T-cell (primary cell): ENCODE results near the gene GALNT6. TPM values are rescaled to one million over a fixed set of nuclear protein-coding genes. Genes with fewer than 3 reads are reported as not detected.
A peak's percentile ranks its signal among the peaks of the same experiment; 100 is the strongest.

Experiments
- ATAC-seq, 4 experiments: fragments of 200-7000 bp in 3 of 4; fragments of 150-1000 bp in 1 of 4; cut with Tn5 transposase; replicated peaks in 1 of 4; 1 replicate in 3 of 4; 2 replicates in 1 of 4; pipeline ENCODE4 v1.10.0; 2021; ENCODE audit warnings: moderate library complexity in 3 of 4, mild to moderate bottlenecking in 2 of 4, moderate number of reproducible peaks in 1 of 4
- CTCF ChIA-PET, 2 donors: fragments of 300-600 bp; sonication (Branson Sonifier 250); formaldehyde crosslinking; loops; one replicate each; lab custom pipeline; 2022; ENCODE audit warnings: antibody characterized with exemption in 2 of 2; lab: Charles Lee
- POLR2A ChIA-PET, 2 donors: fragments of 300-600 bp; sonication (Branson Sonifier 250); formaldehyde crosslinking; loops; one replicate each; lab custom pipeline; 2022; ENCODE audit warnings: antibody characterized with exemption in 2 of 2; lab: Charles Lee
- DNase-seq, 35 experiments: peaks; one replicate each; pipeline versions ENCODE4 v3.0.0 to v3.0.0-alpha.2; 2013 to 2023
- H3K27ac ChIP-seq: one replicate; pipeline ENCODE4 v1.5.1; 2013; ENCODE audit warnings: low read length
- H3K27me3 ChIP-seq, 2 experiments: replicated peaks in 1 of 2; 1 replicate in 1 of 2; 2 replicates in 1 of 2; pipeline versions ENCODE4 v1.6.1 to v1.7.0; 2013; ENCODE audit warnings: low read length in 1 of 2, mixed read lengths in 1 of 2; ENCODE audit not compliant: control insufficient read depth in 2 of 2, insufficient read depth in 2 of 2; ENCODE audit errors: extremely low read depth in 1 of 2
- H3K36me3 ChIP-seq, 2 donors: 1 replicate in 1 of 2; 2 replicates in 1 of 2; pipeline versions ENCODE4 v1.6.1 to v1.7.0; 2013; ENCODE audit warnings: low read length in 1 of 2; ENCODE audit not compliant: control insufficient read depth in 2 of 2, insufficient read depth in 1 of 2; ENCODE audit errors: extremely low read depth in 1 of 2
- H3K4me1 ChIP-seq, 2 experiments: 1 replicate in 1 of 2; 2 replicates in 1 of 2; pipeline versions ENCODE4 v1.6.1 to v1.7.0; 2013; ENCODE audit warnings: low read length in 2 of 2, mixed read lengths in 1 of 2; ENCODE audit not compliant: insufficient read depth in 2 of 2, control insufficient read depth in 1 of 2; ENCODE audit errors: extremely low read depth in 1 of 2
- H3K4me3 ChIP-seq, 2 donors: 1 replicate in 1 of 2; 2 replicates in 1 of 2; pipeline versions ENCODE4 v1.5.1 to v1.7.0; 2013; ENCODE audit warnings: mild to moderate bottlenecking in 2 of 2, low read length in 1 of 2, moderate library complexity in 1 of 2; ENCODE audit not compliant: control insufficient read depth in 1 of 2; ENCODE audit errors: extremely low read depth in 1 of 2
- H3K9me3 ChIP-seq: 2 replicates; pipeline ENCODE4 v1.7.0; 2013
- H3K27ac Mint-ChIP-seq, 2 donors: one replicate each; pipeline ENCODE4 v1.8.0; 2020 to 2021; ENCODE audit warnings: mild to moderate bottlenecking in 2 of 2, mixed read lengths in 2 of 2
- H3K27me3 Mint-ChIP-seq, 2 donors: one replicate each; pipeline ENCODE4 v1.8.0; 2021 to 2022; ENCODE audit warnings: mixed read lengths in 2 of 2
- H3K36me3 Mint-ChIP-seq: one replicate; pipeline ENCODE4 v1.8.0; 2021; ENCODE audit warnings: mixed read lengths
- H3K4me1 Mint-ChIP-seq, 3 donors: one replicate each; pipeline ENCODE4 v1.8.0; 2020 to 2022; ENCODE audit warnings: mixed read lengths in 3 of 3, mild to moderate bottlenecking in 1 of 3
- H3K4me3 Mint-ChIP-seq, 3 donors: one replicate each; pipeline ENCODE4 v1.8.0; 2020 to 2022; ENCODE audit warnings: mild to moderate bottlenecking in 3 of 3, mixed read lengths in 3 of 3, moderate library complexity in 3 of 3
- H3K9me3 Mint-ChIP-seq, 3 donors: one replicate each; pipeline ENCODE4 v1.8.0; 2020 to 2022; ENCODE audit warnings: mixed read lengths in 3 of 3
- WGBS: methylation state at CpG from one replicate; pipeline ENCODE4 v1.1.5; 2013; ENCODE audit warnings: missing lambda C conversion rate; ENCODE audit not compliant: insufficient coverage; 5-methylcytosine and 5-hydroxymethylcytosine counted together
- total RNA-seq, 35 experiments: library from RNA in 6 of 35; stranded (reverse) in 6 of 35; fragments of 120-200 nt in 1 of 35; gene quantifications; one replicate each; pipeline versions ENCODE4 v1.2.1 to v1.2.4 and lab custom pipeline; 2013 to 2026

The GALNT6 gene
- total RNA-seq, 5 donors from 2014 or later (not counting 1 experiment from before 2014, with no cell fraction given): 5.3 to 19.6 (median 7.9) TPM

- 87% methylated on average over 4 of the region's 4 CpGs for WGBS
- no peaks in the 10 kb centered on the region for H3K9me3 Mint-ChIP-seq
- H3K36me3 ChIP-seq: no peaks in the 10 kb centered on the region
- POLR2A ChIA-PET: no interaction called here
- no peaks in the 10 kb centered on the region for H3K27me3 ChIP-seq
- H3K36me3 Mint-ChIP-seq: no peaks in the 10 kb centered on the region
- H3K9me3 ChIP-seq: no peaks in the 10 kb centered on the region
- H3K27ac Mint-ChIP-seq: no peak overlapping the region
- H3K4me1 Mint-ChIP-seq: peaks cover 0 to 6% (median 4%) of the 10 kb centered on the region in 3 donors
- CTCF ChIA-PET: no interaction called here
- H3K27me3 Mint-ChIP-seq: no peaks in the 10 kb centered on the region
- no peak for ATAC-seq
- no peak overlapping the region for H3K4me3 ChIP-seq
- DNase-seq: no peak
- no peak overlapping the region for H3K4me3 Mint-ChIP-seq
- no peak overlapping the region for H3K27ac ChIP-seq
- peaks cover 0 to 10% of the 10 kb centered on the region in 2 experiments for H3K4me1 ChIP-seq
Observed at GRCh38 chr12:51429700-51430099, 38.5 kb upstream of the GALNT6 start.

GRCh38 chr12:51428256-51428655 lies 37.0 kb upstream of the GALNT6 start:
- CTCF ChIA-PET: interaction anchor here (0.8 to 1.1 kb wide), 2 partner anchors 9 kb away, joined by 3 to 4 read pairs; no protein-coding TSS in a partner anchor
- no peak overlapping the region for H3K27ac Mint-ChIP-seq

DNA sequence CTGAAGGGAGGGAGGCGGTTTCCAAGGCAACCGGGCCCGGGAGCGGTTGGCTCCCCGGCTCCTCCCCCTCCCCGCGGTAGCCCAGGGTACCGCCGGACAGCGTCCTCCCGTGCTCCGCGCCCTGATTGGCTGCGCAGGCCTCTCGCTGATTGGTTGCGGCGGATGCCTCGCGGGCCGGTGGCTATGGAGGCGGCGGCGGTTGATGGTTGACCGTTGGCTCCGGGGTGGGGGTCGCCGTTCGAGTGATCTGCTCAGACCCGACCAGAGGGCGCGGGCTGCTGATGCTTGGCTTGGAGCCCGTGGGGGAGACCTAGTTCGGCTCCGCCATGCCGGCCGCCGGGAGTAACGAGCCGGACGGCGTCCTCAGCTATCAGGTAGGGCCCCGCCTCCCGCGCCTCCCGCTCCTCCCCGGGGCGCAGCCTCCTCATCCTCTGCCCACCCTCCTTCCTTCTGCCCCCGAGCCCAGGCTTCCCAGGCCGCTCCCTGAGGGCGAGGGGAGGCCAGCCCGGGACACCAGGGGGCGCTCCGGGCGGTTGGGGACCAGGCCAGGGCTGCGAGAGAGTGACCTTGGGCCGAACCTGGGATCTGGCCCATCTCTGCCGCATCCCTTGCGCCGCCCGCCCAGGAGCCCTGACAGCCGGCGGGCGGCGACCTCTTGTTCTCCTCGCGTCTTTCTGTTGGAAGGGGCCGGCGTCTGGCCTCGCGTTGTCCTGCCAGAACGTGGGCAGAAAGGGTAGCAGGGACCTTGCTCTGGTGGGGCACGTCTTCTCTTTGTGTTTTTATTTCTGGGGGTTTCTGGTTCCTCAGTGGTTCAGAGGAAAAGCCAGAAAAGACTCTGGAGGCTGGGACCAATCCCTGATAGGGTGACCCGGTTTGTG lies 33.7 kb upstream of the GALNT6 start, which contains the start of gene SLC4A8:
TSS of gene SLC4A8 (plus strand) at position 170 of the 878 bp plus-strand sequence. CDS start at position 327, 157 bp downstream.
- Histone ChIP-seq H3K4me1 (peaks cover 2 to 17% of the 10 kb centered on the region in 2 experiments), H3K27ac (no peak within 1 kb of the TSS), H3K4me3 (peak within 1 kb of the TSS; percentile 71 to 74), H3K36me3 (no peaks in the 10 kb centered on the region), H3K27me3 (no peaks in the 10 kb centered on the region), H3K9me3 (no peaks in the 10 kb centered on the region)
- Mint-ChIP-seq H3K4me1 (peaks cover 10 to 16% (median 16%) of the 10 kb centered on the region in 3 donors), H3K36me3 (no peaks in the 10 kb centered on the region), H3K9me3 (no peaks in the 10 kb centered on the region), H3K4me3 (peak within 1 kb of the TSS; percentile 78 to 85 (median 80)), H3K27me3 (no peaks in the 10 kb centered on the region), H3K27ac (peak within 1 kb of the TSS; percentile 13 to 57)
- POLR2A ChIA-PET: interaction anchor here (0.6 kb wide), 2 partner anchors 356 to 524 kb away, joined by 3 read pairs; no protein-coding TSS in a partner anchor
- WGBS: 8% methylated on average over 68 of the region's 73 CpGs
- CTCF ChIA-PET: interaction anchor here (1.0 to 1.2 kb wide), 2 partner anchors 8 to 99 kb away, joined by 3 to 4 read pairs; no protein-coding TSS in a partner anchor
- peak; percentile 80 to 84 (median 84) for ATAC-seq
- peak; percentile 24 to 78 (median 59) for DNase-seq

More at GRCh38 chr12:51428256-51428655, 37.0 kb upstream of the GALNT6 start:
- no peak overlapping the region for H3K4me3 Mint-ChIP-seq
- Histone ChIP-seq H3K4me1 (peaks cover 0 to 17% of the 10 kb centered on the region in 2 experiments), H3K27ac (no peak overlapping the region), H3K4me3 (no peak overlapping the region), H3K9me3 (no peaks in the 10 kb centered on the region), H3K36me3 (no peaks in the 10 kb centered on the region), H3K27me3 (no peaks in the 10 kb centered on the region)
- H3K27me3 Mint-ChIP-seq: no peaks in the 10 kb centered on the region
- H3K9me3 Mint-ChIP-seq: no peaks in the 10 kb centered on the region
- H3K4me1 Mint-ChIP-seq: peaks cover 6 to 11% (median 9%) of the 10 kb centered on the region in 3 donors
- no peak for DNase-seq
- WGBS: 88% methylated on average over 3 of the region's 4 CpGs
- ATAC-seq: no peak
- H3K36me3 Mint-ChIP-seq: no peaks in the 10 kb centered on the region
- POLR2A ChIA-PET: no interaction called here

DNA sequence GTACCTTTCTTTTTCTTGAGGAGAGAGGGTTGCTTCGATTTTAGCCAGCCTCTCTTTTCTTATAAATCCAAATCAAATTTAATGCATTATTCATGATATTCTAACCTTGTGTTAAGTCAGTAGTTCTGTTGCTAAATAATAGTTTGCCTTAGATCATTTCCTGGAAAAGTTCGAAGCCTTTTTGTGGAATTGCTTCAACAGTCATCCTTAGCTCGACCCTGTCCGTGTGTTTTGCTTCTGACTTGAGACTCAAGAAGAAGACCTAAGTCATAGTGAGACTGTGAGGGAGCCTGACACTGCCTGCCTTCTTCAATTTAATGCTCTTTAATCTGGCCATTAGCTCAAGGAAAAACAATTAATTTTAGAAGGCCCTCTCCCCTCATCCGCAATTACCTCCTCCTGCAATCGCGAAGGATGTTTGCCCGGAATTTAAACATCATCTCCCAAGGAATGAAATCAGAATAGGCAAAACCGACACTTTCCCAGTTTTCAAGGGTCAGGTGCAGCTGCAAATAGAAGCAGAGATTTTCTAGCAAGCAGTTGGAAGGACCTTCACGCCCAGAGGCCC lies 33.0 kb upstream of the GALNT6 start:
- H3K4me3 ChIP-seq: peak overlapping the region; percentile 71 to 74
- POLR2A ChIA-PET: interaction anchor here (0.6 kb wide), 2 partner anchors 356 to 524 kb away, joined by 3 read pairs; no protein-coding TSS in a partner anchor
- CTCF ChIA-PET: interaction anchor here (0.5 to 1.2 kb wide), 4 partner anchors 9 to 967 kb away, joined by 3 to 6 read pairs (median 4); no protein-coding TSS in a partner anchor
- H3K27ac Mint-ChIP-seq: no peak overlapping the region
- H3K36me3 ChIP-seq: no peaks in the 10 kb centered on the region
- H3K4me1 ChIP-seq: peaks cover 3 to 17% of the 10 kb centered on the region in 2 experiments
- DNase-seq (peak in 1 of 35 experiments; percentile 11), ATAC-seq (no peak)
- no peaks in the 10 kb centered on the region for H3K9me3 ChIP-seq
- H3K27ac ChIP-seq: no peak overlapping the region
- H3K4me1 Mint-ChIP-seq: peaks cover 12 to 22% (median 17%) of the 10 kb centered on the region in 3 donors
- H3K4me3 Mint-ChIP-seq: peak overlapping the region; percentile 78 to 85 (median 80)
- 24% methylated on average over 7 of the region's 10 CpGs for WGBS
- H3K9me3 Mint-ChIP-seq: no peaks in the 10 kb centered on the region
- H3K36me3 Mint-ChIP-seq: no peaks in the 10 kb centered on the region
- H3K27me3 Mint-ChIP-seq: no peaks in the 10 kb centered on the region
- H3K27me3 ChIP-seq: no peaks in the 10 kb centered on the region

GRCh38 chr12:51421266-51421884 lies 30.2 kb upstream of the GALNT6 start:
- peak in 25 of 35 experiments; percentile 4 to 68 (median 17) for DNase-seq
- POLR2A ChIA-PET: interaction anchor here in 1 of 2 donors (0.5 to 0.6 kb wide), 2 partner anchors 257 to 492 kb away, joined by 3 to 9 read pairs; no protein-coding TSS in a partner anchor
- WGBS: 0% methylated on average over 1 of the region's 5 CpGs

More at GRCh38 chr12:51421266-51421884, 30.2 kb upstream of the GALNT6 start:
- Histone ChIP-seq H3K27ac (no peak overlapping the region), H3K4me3 (no peak overlapping the region), H3K27me3 (no peaks in the 10 kb centered on the region), H3K36me3 (no peaks in the 10 kb centered on the region), H3K9me3 (no peaks in the 10 kb centered on the region), H3K4me1 (peaks cover 4 to 17% of the 10 kb centered on the region in 2 experiments)
- Mint-ChIP-seq H3K4me1 (peaks cover 12 to 22% (median 17%) of the 10 kb centered on the region in 3 donors), H3K36me3 (no peaks in the 10 kb centered on the region), H3K4me3 (no peak overlapping the region), H3K9me3 (no peaks in the 10 kb centered on the region), H3K27ac (no peak overlapping the region), H3K27me3 (no peaks in the 10 kb centered on the region)
- peak in 3 of 4 experiments; percentile 22 to 42 (median 37) for ATAC-seq
- CTCF ChIA-PET: interaction anchor here (0.5 to 3.1 kb wide), 10 partner anchors 22 to 436 kb away, joined by 3 to 14 read pairs (median 6); partner anchors contain the start of gene POU6F1 (in 1 of the 2)
